GM21825 (cell line): ENCODE measurements around the gene ACTG1.

ENCODE experiments used
- ATAC-seq: cut with Tn5 transposase; IDR thresholded peaks from one replicate; pipeline ENCODE4 v1.9.1; 2021; ENCODE audit warnings: mild to moderate bottlenecking, moderate library complexity; ENCODE audit not compliant: unreplicated experiment

The ACTG1 gene

DNA sequence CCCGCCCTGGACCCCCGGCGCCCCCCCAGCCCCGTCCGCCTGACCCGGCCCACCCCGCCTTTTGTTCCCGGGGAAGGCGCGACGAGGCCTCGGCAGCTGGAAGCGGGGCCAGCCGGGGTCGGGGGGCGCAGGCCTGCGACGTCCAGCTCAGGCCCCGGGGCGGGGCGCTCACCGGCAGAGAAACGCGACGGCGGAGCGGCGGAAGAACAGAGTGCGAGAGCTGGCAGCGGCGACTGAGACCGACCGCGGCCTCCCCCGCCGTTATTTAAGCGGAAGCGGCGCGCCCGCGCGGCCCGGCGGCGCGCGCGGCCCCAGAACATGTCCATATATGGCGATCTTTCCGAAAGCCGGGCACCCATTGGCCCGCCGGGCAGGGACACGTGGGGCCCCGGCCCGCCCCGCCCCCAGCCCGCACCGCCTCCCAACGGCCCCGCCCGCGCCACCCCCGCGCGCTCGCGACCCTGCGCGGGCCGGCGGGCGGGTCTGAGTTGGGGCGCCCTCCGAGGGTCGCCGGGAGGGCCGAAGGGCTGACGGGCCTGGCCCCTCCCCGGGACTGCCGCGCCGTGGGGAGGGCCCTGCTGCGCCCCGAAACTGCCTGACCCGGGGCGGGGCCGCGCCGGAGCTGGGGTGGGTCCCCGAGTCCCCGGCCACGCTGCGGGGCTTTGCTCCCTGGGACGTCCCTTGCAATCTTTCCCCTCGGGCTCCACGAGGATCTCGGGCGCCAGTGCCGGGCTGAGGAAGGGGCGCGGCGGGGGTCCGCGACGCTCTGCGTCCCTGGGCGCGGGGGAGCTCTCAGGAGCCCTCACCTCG is at the start of gene ACTG1:
Gene ACTG1 (minus strand): TSS at position 238 of the 810 bp plus-strand sequence. CDS start 445 bp downstream, outside the sequence.
- ATAC-seq = peak; percentile 28

DNA sequence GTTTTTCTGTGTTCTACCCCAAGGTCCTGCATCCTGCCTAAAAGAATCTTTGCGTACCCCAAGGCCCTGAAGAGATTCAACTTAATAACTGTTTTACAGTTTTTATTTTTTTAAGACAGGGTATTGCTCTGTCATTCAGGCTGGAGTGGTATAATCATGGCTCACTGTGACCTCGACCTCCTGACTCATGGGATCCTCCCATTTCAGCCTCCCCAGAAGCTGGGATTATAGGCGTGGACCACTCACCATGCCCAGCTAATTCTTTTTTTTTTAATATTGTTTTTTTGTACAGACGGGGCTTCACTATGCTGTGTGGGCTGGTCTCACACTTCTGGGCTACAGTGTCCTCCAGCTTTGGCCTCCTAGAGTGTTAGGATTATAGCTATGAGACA is 48.9 kb upstream of the ACTG1 start:
- ATAC-seq = no peak

DNA sequence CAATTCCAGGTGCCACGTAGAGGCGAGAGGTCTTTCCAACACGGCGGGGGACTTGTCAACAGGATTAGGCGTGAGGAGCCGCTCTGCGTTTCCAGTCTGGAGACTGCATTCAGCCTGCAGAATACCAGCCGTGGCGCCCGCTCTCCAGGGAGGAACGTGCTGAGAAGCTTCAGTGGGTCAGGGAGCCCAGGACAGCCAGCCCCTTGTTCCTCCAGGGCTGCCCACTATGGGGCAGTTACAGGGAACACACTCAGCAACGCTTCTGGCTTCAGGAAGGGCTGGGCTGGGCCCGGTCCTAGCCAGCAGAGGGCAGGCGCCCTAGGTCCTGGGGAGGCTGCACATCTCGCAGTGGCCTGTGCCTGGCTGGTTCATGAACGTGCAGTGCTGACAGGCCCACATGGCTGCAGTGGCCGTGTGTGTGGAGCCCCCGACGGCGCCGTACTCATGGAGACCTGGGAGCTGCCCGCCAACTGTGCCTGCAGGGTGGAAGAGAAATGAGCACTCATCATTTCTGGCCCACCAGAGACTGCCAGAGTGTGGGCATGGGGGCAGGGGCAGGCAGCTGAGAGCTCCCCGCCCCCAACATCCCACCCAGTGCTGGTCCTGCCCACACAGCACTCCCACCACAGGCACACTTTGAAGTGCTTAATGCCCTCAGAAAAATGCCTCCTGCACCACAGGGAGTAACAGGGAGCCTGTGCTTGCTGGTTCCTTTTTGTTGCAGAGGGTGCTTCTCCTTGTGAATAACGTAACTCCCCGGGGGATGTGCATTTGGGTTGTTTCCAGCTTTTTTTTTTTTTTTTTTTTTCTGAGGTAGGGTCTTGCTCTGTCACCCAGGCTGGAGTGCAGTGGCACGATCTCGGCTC is 46.6 kb upstream of the ACTG1 start:
- ATAC-seq = no peak

DNA sequence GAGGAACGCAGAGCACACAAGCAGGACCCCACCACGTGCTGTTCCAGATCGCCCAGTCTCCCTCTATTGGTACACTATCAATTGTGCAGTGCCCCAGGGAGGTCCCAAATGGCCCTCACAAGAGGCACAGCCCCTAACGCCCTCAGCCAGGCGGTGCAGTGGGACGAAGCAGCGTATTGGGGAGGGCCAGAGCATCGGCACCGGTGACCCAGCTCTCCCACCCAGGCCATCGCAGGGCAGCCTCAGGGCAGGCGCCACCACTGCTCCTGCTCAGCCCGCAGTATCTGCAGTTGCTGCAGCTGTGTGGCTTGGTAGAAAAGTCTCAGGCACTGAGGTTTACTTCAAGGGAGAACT is 45.5 kb upstream of the ACTG1 start:
- ATAC-seq = no peak

DNA sequence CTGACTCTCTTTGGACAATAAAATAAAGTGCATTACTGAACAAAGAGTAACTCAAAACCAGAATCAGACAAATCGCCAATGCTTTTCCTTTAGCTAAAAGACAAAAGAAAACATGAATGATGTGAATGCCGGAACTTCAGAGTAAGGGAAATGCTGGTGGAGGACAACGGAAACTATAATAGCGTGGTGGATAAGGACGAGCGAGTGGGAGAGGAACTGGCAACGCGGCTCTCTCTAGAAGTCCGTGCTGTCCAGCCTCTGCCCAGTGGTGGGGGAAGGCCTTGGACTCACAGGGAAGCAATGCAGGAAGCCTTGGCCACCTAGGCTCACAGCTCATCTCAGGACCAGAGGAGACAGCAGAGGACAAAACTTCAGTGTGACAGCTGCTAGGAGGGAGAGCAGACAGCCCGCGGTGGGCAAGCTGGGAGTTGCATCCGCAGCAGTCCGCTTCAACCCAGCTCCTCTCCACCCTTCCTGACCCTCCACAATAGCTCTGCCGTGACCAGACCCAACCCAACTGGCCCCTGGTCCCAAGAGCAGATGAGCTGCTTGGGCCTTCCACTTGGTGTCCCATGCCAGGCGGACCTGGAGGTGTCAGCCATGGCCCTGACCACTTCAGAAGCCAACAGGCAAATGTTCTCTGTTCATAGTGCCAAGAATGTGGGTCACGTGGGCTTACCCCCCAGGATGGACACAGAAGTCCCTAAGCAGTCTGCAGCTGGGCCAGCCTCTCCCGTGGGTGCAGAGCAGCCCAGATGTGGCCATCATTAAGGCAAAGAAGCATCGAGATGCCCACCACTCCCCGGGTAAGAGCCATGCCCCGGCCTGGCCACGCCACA is 44.9 kb upstream of the ACTG1 start:
- no peak for ATAC-seq

DNA sequence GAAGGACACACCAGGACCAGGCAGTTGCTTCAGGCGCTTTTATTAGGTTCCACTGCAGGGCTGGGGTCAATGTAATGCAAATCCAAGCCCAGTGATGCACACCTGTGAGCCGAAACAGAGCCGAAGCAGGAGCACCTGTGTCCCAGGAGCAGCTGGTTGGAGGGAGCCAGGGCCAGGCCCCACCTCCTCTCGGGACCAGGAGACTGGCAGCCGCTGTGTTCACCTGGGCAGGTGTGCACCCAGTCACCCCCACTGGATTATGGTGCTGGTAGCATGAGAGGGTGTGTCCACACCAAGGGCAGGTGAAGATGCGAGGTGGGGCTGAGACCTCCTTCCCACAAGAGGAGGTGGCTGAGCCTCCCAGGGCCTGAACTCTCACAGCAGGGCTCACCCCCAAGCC is 44.3 kb upstream of the ACTG1 start:
- ATAC-seq = no peak

DNA sequence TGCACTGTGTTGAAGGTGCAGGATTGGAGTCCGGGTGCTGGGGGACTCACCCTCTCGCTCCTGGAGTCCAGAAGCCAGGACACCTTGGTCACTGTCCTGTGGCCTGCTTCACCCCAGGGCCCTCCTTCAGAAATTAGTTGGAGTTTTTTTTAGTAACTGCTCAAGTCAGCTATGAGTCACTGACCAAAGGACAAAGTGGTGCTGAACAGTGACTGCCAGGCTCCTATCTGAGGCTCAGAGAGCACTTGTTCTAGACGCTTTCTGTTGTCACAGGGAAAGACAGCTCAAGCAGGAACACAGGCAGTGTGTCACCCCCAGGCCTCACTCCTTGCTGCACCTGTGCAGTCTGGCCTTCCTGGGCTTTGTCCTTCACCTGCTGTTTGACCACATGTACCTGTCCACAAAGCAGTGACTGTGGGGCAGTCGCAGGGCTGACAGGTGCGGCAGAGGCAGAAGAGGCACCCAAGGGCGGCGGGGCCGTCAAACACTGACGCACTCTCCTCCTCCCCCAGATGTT is 43.6 kb upstream of the ACTG1 start:
- ATAC-seq = no peak

DNA sequence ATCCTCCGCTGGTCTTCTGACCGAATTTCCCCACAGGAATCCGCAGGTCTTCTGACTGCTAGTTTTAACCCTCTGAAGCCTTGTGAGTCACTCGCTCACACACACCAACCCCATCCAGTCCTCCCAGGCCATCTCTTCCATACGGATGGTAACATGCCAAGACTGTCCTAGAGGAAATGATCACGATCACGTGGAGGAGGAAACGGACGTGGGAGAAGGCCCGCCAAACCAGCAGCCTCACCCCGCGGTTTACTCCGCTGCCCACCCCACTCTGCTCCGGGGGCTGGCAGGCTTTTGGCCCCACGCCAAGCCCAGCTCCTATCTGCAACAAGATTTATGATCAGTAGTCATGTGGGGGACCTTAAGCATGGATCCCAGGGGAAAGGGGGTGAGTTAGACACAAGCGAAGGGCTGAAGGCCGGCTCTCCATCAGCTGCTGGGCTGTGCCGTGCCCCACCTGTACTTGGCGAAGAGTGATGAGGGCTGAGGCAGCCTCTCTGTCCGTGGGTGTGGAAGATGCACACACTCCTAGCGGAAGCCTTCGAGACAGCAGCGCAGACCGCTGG is 41.1 kb upstream of the ACTG1 start:
- ATAC-seq = peak; percentile 2

DNA sequence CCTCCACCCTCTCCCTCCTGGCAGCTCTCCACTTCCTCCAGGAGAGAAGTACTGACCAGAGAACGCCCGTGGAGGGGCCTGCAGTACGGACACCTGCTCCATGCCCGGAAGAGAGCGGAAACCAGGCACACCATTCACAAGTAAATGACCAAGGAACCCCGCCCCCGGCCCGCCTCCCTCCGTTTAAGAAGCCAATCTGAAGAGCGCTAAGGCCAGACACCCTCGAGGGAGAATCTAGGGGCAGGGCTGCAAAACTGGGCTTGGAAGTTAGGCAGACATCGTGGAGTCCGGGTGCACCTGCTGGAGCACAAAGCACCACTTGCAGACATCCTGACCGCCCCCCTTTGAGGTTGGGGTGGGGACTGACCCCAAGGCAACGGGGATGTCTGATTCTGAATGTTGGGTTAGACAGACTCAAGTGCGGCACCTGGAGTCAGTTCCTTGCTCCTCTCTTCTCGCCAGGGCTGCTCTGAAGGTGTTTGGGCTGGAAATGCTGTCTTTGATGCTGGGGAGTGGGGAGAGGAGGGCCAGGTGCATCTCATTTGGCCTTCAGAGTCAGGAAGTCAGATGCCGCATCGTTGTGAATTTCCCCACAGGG is 40.5 kb upstream of the ACTG1 start:
- ATAC-seq = peak; percentile 25

DNA sequence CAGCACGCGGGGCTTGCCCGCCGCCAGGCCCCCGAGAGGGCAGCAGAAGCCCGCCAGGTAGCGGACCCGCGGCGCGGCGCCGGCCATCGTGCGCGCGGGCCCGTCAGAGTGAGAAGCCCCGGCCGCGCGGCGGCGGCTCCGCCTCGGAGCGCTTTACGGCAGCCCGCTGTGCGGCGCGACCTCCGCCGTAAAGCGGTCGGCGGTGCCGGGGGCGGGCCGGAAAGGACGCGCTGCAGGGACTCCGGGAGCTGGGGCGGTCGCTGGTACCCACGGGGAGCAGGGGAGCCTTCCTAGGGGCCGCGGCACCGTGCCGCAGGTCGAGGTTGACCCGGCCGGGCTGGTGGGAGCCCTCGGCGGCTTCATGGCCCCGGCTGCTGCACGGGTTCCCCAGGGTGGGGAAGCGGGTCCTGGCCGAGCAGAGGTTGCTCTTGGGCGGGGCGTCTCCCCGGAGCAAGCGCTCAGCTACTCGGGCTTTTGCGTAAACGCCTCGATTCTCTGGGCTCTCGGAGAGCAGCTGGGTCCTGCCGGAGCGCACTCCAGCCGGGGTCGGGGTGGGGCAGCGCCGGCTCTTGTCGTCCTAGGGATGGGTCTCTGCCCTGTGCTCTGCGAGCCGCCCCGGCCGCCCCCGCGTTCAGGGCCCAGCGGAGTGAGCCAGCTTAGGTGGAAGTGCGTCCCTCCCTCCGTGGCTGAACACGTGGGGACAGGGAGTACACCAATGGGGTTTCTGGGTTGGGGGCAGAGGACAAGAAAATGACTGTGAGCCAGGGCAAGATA is 39.8 kb upstream of the ACTG1 start, which contains the start of gene FAAP100:
Gene FAAP100 (minus strand): TSS at position 110 of the 774 bp plus-strand sequence. CDS start 23 bp downstream, at position 87.
- ATAC-seq = peak; percentile 34

DNA sequence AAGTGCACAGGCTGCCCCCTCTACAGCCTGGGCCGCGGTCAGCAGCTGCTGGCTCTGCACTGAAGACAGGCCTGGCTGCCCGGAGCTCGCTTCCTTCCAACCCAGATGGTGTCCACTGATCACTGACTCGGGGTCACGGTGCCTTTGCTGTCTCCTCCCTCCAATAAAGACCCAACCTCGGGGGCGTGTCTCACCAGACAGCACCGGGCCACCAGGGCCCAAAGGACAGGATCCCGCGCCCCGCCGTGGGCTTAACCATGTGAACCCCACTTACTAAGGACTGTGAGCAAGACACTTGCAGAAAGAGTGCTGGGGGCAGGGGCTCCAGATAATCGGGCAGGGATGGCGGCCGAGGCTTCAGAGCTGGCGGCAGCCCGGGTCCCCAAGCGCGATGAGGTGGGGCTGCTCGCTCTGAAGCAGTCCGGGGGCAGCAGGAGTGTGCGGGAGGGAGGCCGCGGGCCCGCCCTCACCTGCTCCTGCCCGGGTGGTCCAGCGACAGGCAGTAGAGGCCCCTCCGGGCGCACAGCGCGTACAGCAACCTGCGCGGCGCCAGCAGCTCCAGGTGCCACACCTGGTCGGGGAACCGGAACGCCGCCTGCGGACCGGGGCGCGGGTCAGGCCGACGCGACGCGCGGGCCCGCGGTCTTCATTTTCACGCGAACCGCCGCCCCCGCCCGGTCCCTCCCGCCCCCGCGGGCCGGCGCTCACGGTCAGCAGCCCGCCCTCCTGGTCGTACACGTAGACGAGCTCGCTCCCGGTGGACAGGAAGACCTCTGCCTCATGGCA is 39.1 kb upstream of the ACTG1 start:
- no peak for ATAC-seq

DNA sequence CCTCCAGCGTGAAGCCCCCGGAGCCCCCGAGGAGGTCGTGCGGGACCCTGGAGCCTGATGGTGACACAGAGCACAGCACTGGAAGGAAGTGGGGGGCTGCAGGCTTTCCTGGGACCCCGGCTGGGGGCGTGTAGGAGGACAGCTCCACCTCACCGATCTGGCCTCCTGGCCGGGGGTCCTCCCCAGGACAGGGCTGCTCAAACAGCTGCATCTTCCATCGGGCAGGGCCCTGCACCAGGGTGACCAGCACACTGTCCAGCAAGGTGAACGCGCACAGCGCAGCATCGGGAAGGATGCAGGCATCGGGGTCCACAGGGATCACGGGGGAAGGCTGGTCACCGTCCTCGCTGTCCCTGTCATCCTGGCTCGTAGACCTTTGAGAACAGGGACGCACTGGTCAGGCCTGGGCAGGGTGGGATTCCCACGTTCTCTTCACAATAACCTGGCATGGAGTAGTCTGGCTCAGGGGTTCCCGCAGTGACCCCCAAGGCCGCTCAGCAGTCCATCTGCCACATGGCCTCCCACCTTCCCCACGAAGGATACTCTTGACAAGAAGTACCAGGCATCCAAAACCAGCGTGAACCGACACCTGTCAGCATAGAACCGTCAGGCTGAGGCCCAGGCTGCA is 38.3 kb upstream of the ACTG1 start:
- no peak for ATAC-seq

DNA sequence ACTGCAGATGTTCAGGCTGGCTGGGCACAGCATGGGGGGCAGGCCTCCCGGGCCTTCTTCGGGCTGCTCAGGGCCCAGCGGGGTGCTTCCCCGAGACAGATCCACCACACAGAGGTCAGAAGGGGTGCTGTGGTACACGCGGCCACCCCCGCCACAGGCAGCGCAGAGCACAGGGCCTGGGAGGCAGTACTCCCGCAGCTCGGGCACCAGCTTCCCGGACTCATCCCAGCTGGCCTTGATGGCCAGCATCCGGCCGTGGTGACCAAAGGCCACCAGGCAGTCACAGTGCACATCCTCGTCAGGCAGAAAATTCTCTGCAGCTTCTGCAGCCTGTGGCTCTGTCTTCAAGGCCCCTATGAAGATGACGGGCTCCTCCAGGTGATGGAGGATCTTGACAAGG is 37.7 kb upstream of the ACTG1 start:
- no peak for ATAC-seq

DNA sequence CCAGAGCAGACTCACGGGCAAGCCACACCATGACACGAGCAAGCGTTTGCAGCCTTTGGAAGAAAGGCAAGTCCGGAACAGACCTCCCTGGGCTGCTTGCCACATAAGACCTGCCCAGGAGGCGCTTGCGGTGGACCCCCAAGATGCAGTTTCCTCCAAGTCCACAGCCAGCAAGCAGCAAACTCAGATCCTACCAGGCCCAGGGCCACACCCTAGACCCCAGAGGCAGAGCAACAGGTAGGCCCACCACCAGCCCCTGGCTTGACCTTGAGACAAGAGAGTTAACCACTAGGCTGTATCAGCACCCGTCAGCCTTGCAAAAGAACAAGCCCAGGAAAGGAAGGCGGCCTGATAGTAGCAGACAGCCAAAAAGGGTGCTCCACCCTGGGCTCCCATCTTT is 37.2 kb upstream of the ACTG1 start:
- ATAC-seq = no peak

DNA sequence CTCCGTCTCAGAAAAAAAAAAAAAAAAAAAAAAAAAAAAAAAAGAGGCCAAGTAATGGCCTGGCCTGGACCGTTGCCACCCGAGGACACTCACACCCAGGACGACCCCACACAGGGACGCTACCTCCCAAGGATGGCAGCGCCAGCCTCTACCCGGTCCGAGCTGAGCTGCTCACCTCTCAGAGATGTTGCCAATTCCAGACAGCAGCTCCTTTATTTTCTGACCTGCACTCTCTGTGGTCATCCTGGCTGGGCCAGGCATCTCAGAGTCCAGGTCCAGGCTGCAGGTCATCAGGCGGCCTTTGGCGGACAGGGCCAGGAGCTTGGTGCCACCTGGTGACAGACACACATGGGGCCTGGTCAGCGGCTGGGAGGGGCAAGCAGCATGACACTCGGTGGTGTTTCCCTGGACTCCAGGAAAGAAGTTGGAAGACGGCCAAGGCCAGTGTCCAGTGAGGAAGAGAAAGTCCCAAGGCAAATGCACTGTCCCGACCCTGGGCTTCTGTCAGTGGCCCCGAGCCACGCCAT is 36.5 kb upstream of the ACTG1 start:
- no peak for ATAC-seq

DNA sequence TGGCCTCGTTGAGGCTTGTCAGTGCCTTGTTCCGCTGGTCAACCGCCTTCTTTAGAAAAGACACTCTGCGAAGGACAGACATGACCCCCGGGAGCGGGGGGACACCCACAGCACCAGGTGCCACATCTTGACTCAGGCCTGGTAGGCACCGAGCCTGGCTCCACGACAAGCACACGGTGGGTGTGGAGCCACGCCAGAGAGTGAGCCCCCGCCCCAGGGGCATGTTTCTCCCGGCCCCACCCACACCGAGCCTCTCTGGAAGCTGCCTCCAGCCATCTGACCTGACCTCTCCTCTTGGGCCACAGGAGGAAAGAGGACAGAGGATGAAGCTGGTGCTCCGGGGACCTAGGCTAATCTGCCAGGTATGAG is 35.0 kb upstream of the ACTG1 start:
- ATAC-seq = no peak

DNA sequence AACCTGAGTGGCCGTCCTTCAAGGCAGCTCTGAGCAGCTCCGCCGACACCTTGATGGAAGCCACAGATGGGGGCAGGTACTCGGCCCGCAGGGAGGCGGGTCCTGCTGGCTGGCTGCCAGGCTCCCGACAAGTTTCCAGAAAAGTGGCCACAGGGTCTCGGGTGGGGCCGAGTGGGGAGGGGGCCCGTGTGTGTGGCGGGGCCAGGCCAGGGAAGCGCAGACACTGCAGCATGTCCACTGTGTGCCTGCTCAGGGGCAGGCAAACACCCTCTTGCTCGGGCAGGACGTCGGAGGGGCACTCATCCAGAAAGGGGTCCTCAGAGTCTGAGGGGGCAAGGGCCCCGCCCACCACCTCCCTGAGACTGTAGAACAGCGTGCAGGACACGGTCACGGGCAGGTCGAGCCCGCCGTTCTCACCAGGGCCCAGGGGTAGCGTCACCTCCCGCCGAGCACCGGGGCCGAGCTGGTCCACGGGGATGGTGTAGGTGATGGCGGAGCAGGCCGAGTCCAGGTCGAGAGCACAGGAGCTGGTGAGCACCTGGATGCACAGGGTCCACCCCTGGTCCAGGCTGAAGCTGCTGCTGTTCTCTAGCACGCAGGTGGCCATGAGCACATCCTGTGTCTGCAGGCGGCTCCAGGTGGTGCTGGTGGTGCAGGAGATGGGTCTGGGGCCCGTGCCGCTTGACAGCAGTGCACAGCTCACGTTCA is 34.5 kb upstream of the ACTG1 start:
- no peak for ATAC-seq
